Effector memory CD8-positive, alpha-beta T cell (primary cell): ENCODE data around the gene ANKRD16.

ENCODE experiments used
- ATAC-seq: fragments of 150-1000 bp; cut with Tn5 transposase; replicated peaks from 2 replicates; pipeline ENCODE4 v1.10.0; 2021; ENCODE audit warnings: mild to moderate bottlenecking, moderate library complexity
- DNase-seq, 3 experiments: peaks; one replicate each; pipeline ENCODE4 v3.0.0; 2021
- H3K27ac Mint-ChIP-seq, 2 donors: one replicate each; pipeline ENCODE4 v1.8.0; 2022; ENCODE audit warnings: mild to moderate bottlenecking in 2 of 2, mixed read lengths in 2 of 2, moderate library complexity in 2 of 2
- H3K27me3 Mint-ChIP-seq, 2 donors: one replicate each; pipeline ENCODE4 v1.8.0; 2022; ENCODE audit warnings: mixed read lengths in 2 of 2
- H3K36me3 Mint-ChIP-seq: one replicate; pipeline ENCODE4 v1.8.0; 2022; ENCODE audit warnings: mild to moderate bottlenecking, moderate library complexity, mixed read lengths; ENCODE audit not compliant: insufficient read depth
- H3K4me1 Mint-ChIP-seq, 2 donors: one replicate each; pipeline ENCODE4 v1.8.0; 2022; ENCODE audit warnings: low read depth in 2 of 2, mixed read lengths in 2 of 2
- H3K4me3 Mint-ChIP-seq, 2 donors: one replicate each; pipeline ENCODE4 v1.8.0; 2022; ENCODE audit warnings: mild to moderate bottlenecking in 2 of 2, mixed read lengths in 2 of 2, moderate library complexity in 2 of 2
- H3K9me3 Mint-ChIP-seq, 2 donors: one replicate each; pipeline ENCODE4 v1.8.0; 2022; ENCODE audit warnings: mixed read lengths in 2 of 2
- total RNA-seq, 9 experiments: gene quantifications; one replicate each; lab custom pipeline; 2026; lab: John Stamatoyannopoulos, UW

Gene ANKRD16
- total RNA-seq, result 2.7 to 7.4 (median 6.3) reads per million in 9 experiments

DNA sequence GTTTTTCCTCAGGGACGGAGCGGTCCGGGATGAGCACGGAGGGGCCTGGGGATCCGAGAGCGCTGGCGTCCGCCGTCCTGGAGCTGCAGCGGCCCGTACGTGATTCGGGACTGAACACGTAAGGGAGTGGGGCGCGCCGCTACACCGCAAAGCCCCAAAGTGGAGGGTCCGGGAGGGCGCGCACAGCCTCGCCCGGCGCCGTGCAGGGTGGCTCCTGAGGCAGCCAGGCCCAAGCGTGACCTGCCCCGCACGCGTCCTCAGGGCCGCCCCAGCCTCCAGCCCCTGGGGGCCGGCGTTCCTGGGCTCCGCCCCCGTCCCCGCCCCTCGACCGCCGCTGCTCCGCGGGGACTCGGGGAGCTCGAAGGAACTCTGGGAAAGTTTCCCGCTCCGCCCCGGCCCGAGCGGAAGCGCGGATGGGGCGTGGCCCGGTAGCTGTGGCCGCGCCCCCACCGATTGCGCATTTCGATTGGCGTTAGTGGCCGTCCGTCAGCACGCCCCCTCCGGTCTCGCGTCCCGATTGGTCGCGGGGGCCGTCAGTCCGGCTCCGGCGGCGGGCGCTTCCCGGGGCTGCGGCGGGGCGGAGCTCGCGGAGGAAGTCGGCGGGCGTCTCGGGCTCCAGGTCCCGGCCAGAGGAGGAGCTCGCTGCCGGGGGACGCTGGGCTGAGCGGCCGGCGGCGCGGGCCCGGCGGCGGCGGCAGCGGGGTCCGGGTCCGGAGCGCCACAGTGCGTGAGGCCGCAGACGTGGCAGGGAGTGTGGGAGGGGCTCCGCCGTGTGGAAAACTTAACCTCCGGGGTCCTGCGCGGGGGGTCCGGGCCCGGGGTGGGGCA, at the start of gene ANKRD16, which contains the start of gene FBH1:
Gene ANKRD16 (minus strand): TSS at position 270 of the 828 bp plus-strand sequence. CDS start 539 bp downstream, outside the sequence.
Gene FBH1 (plus strand): TSS at position 620 of the 828 bp plus-strand sequence. CDS start 103 bp downstream, at position 723.
- peak within 1 kb of the TSS; percentile 88 to 91 for H3K4me3 Mint-ChIP-seq
- H3K36me3 Mint-ChIP-seq, result peaks cover 22% of the 10 kb centered on the region
- no peaks in the 10 kb centered on the region for H3K9me3 Mint-ChIP-seq
- H3K27me3 Mint-ChIP-seq, result no peaks in the 10 kb centered on the region
- H3K4me1 Mint-ChIP-seq, result peaks cover 35 to 39% of the 10 kb centered on the region in 2 donors
- peak within 1 kb of the TSS; percentile 91 to 92 for H3K27ac Mint-ChIP-seq
- peak; percentile 93 to 96 (median 96) for DNase-seq
- ATAC-seq, result peak; percentile 87

DNA sequence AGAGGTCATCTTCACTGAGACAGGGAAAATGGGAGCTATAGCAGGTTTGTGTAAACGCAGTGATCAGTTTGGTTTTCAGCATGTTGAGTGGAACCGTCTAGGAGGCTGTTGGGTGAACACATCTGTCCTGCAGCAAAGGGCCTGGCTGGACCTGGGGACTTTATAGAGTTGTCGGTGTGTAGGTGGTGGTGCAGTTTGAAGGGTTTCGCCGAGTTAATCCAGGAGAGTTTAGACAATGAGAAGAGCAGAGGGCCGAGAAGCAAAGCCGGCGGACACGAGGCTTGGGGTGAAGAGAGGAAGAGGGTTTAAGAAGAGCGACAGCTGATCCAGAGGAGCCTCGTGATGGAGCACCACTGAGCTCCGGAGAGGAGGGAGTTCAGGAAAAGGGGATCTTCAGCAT, 48.6 kb upstream of the ANKRD16 start:
- H3K9me3 Mint-ChIP-seq, result no peaks in the 10 kb centered on the region

DNA sequence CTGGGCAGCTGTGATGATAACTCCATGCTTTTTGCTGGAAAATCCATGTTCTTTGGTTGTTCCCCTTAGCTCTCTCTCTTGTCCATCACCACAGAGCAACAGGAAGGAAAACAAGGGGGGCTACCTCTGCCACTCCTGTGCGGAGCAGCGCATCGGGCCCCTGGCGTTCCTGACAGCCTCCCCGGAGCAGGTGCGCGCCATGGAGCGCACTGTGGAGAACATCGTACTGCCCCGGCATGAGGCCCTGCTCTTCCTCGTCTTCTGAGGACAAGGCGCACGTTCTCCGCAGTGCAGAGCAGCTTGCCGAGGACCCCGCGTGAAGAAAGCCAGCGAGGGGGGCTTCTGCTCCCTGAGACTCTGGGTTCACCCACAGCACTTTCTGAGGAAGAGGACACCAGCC, 47.3 kb upstream of the ANKRD16 start:
- ATAC-seq (no peak), DNase-seq (no peak)
- H3K9me3 Mint-ChIP-seq, result no peaks in the 10 kb centered on the region
- H3K36me3 Mint-ChIP-seq, result peaks cover 36% of the 10 kb centered on the region
- no peaks in the 10 kb centered on the region for H3K4me1 Mint-ChIP-seq
- H3K27ac Mint-ChIP-seq, result no peak overlapping the region
- no peaks in the 10 kb centered on the region for H3K27me3 Mint-ChIP-seq
- H3K4me3 Mint-ChIP-seq, result no peak overlapping the region

More for the DNA sequence above, 48.6 kb upstream of the ANKRD16 start:
- Mint-ChIP-seq H3K4me1 (peaks cover 0 to 4% of the 10 kb centered on the region in 2 donors), H3K36me3 (peaks cover 36% of the 10 kb centered on the region), H3K4me3 (no peak overlapping the region), H3K27ac (no peak overlapping the region), H3K27me3 (no peaks in the 10 kb centered on the region)
- ATAC-seq (no peak), DNase-seq (no peak)

DNA sequence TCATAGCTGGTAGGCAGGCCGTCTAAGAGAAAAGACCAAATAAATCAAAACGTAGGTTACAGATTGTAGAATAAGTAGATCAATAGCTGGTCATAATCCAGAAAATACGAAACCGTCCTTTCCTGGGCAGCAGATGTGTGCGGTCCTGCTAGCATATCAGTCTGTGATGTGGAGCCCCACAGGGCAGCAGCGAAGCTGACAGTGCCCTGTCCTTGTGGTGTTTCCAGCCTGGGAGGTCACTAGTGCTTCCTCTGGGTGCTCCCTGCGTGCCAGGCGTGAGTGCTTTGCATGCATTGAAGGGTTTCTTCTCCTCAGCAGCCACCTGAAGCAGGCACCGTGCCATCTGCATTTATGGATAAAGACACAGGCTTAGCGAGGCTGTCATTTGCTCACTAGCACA, 45.9 kb upstream of the ANKRD16 start:
- Mint-ChIP-seq H3K27ac (no peak overlapping the region), H3K9me3 (no peaks in the 10 kb centered on the region), H3K27me3 (no peaks in the 10 kb centered on the region), H3K4me1 (no peaks in the 10 kb centered on the region), H3K36me3 (peaks cover 41% of the 10 kb centered on the region), H3K4me3 (no peak overlapping the region)
- DNase-seq (no peak), ATAC-seq (no peak)

DNA sequence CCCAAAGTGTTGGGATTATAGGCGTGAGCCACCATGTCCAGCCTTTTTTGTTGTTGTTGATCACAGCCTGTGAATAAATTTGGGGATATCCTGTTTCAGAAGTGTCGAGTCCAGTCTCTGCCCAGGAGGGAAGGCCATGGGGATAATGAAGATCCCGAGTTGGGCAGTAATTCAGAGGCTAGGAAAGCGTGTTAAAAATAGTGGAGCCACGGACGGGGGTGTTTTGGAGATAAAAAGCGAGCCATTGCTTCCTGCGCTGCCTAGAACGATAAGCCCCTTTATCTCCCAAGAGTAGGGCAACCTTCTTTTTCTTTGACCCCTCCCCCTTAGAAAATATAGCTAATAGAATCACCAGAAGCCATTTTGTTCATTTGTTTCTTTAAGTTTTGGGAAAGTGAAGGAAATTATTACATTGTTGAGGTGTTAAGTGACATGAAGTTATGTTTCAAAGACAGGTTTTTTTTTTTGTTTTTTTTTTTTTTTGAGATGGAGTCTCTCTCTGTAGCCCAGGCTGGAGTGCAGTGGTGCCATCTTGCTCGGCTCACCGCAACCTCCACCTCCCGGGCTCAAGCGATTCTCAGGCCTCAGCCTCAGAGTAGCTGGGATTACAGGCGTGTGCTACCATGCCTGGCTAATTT, 44.3 kb upstream of the ANKRD16 start:
- H3K27ac Mint-ChIP-seq, result no peak overlapping the region
- DNase-seq (no peak), ATAC-seq (no peak)
- no peaks in the 10 kb centered on the region for H3K4me1 Mint-ChIP-seq
- H3K4me3 Mint-ChIP-seq, result no peak overlapping the region
- H3K36me3 Mint-ChIP-seq, result peaks cover 52% of the 10 kb centered on the region
- no peaks in the 10 kb centered on the region for H3K27me3 Mint-ChIP-seq
- H3K9me3 Mint-ChIP-seq, result no peaks in the 10 kb centered on the region

DNA sequence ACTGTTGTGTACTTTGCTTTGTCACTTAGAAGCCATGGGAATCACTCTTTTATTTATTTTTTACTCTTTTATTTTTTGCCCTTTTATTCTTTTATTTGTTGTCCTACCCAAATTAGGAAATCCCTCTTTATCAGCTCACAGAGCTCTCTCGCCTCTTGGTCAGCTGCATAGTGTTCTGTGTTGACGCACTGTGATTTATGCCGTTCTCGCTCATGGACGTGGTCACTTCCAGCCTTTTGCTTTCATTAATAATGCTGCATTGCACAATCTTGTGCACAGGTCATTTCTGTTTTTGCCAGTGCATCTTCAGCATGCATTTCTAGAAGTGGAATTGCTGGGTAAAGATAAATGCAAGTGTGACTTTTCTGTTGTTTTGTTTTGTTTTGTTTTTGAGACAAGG, 42.7 kb upstream of the ANKRD16 start:
- H3K36me3 Mint-ChIP-seq, result peaks cover 64% of the 10 kb centered on the region
- peak overlapping the region; percentile 25 to 71 for H3K27ac Mint-ChIP-seq
- H3K4me1 Mint-ChIP-seq, result no peaks in the 10 kb centered on the region
- H3K4me3 Mint-ChIP-seq, result no peak overlapping the region
- no peak for DNase-seq
- H3K9me3 Mint-ChIP-seq, result no peaks in the 10 kb centered on the region
- H3K27me3 Mint-ChIP-seq, result no peaks in the 10 kb centered on the region
- no peak for ATAC-seq

DNA sequence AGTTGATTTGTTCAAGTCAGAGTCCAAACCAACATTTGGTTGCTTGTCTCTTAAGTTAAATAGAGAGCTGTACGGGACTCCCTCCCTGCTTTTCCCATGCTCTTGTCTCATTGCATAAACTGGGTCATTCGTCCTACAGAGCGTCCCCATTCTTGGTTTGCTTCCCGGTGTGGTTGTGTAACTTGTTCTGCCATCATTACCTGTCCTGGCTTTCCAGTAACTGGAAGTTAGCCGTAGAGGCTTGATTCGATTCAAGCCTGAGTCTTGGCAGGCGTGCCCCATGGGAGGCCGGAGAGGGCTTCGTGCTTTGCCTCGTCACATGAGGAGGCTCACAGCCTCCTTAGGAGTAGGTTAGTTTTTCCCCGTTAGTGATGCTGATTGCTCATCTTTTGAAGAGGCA, 40.6 kb upstream of the ANKRD16 start:
- H3K27me3 Mint-ChIP-seq, result no peaks in the 10 kb centered on the region
- no peak overlapping the region for H3K27ac Mint-ChIP-seq
- H3K4me3 Mint-ChIP-seq, result no peak overlapping the region

DNA sequence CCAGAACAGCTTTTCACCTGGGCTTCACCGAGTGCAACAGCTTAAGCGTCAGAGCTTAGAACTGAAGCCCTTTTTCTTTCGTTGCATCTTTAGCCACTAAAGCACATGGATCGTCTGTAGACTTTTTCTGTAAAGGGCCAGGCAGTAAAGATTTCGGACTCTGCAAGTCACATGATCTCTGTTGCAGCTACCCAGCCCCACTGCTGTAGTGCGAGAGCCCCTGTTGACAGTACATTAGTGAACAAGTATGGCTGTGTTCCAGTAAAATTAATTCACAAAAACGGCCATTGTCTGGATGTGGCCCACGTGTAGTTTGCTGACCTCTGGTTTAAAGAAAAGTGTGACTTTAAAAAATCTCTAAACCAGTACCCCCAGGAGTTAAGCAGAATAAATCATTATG, 39.7 kb upstream of the ANKRD16 start:
- Mint-ChIP-seq H3K4me3 (no peak overlapping the region), H3K4me1 (no peaks in the 10 kb centered on the region), H3K27ac (no peak overlapping the region), H3K27me3 (no peaks in the 10 kb centered on the region), H3K9me3 (no peaks in the 10 kb centered on the region), H3K36me3 (peaks cover 67% of the 10 kb centered on the region)
- DNase-seq (no peak), ATAC-seq (no peak)

More for the DNA sequence above, 40.6 kb upstream of the ANKRD16 start:
- H3K4me1 Mint-ChIP-seq, result no peaks in the 10 kb centered on the region
- H3K9me3 Mint-ChIP-seq, result no peaks in the 10 kb centered on the region
- no peak for DNase-seq
- peaks cover 66% of the 10 kb centered on the region for H3K36me3 Mint-ChIP-seq
- no peak for ATAC-seq

DNA sequence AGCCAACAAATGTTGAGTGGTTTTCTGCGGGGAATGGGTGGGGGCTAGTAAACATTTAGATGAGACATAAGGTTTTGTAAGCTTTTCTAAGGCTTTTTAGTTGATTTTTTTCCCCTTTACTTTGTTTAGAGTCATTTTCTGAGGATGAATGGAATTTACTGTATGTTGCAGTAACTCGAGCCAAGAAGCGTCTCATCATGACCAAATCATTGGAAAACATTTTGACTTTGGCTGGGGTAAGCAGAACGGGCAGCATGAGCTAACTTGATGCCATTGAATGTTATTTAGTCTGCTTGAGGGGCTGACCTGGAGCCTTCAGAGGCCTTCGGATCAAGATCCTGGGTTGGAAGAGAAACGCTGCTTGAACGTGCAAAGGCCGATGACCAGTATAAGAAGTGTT, 37.6 kb upstream of the ANKRD16 start:
- H3K27me3 Mint-ChIP-seq, result no peaks in the 10 kb centered on the region
- no peaks in the 10 kb centered on the region for H3K4me1 Mint-ChIP-seq
- H3K36me3 Mint-ChIP-seq, result peaks cover 68% of the 10 kb centered on the region
- ATAC-seq (no peak), DNase-seq (no peak)
- H3K9me3 Mint-ChIP-seq, result no peaks in the 10 kb centered on the region
- H3K4me3 Mint-ChIP-seq, result no peak overlapping the region
- H3K27ac Mint-ChIP-seq, result no peak overlapping the region

DNA sequence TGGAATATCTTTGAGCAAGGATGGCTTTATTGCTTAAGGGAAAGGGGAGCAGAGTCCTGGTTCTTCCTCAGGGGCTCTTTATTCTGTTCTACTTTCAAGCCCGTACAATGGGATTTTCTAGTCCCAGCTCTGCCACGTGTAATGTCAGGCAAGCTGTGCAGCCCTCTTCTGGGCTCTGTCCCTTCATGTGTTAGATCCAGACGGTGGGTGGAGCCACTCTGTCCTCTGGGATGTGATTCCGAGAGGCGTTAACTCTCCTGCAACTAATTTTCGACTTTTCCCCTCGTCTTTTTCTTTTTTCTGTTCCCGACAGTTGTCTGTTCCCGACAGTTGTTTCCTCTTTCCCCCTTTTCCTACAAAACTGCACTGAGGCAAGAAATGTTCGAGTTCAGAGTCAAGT, 35.2 kb upstream of the ANKRD16 start:
- Mint-ChIP-seq H3K9me3 (no peaks in the 10 kb centered on the region), H3K4me1 (no peaks in the 10 kb centered on the region), H3K27ac (peak overlapping the region in 1 of 2 donors; percentile 32), H3K4me3 (no peak overlapping the region), H3K36me3 (peaks cover 65% of the 10 kb centered on the region), H3K27me3 (no peaks in the 10 kb centered on the region)
- no peak for ATAC-seq
- DNase-seq, result no peak

DNA sequence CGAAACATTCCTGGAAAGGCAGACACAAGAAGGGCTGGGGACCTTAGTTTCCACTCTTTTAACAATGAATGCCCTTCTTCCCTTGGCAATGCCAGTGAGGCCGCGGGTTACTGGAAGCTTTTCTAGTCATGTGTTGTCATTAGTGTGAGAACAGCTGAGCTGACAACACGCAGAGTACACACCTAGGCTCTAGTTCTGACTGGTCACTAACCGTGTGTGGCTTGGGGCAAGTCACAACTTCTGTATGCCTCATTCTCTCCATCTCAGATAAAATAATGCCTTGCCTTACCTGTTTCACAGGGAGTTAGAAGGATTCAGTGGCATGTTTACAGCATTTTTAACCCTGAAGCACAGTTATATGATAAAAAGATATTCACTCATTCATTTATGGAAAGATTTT, 32.1 kb upstream of the ANKRD16 start:
- Mint-ChIP-seq H3K4me3 (no peak overlapping the region), H3K27me3 (no peaks in the 10 kb centered on the region), H3K36me3 (peaks cover 55% of the 10 kb centered on the region), H3K27ac (no peak overlapping the region), H3K4me1 (no peaks in the 10 kb centered on the region), H3K9me3 (no peaks in the 10 kb centered on the region)
- DNase-seq, result no peak
- no peak for ATAC-seq

DNA sequence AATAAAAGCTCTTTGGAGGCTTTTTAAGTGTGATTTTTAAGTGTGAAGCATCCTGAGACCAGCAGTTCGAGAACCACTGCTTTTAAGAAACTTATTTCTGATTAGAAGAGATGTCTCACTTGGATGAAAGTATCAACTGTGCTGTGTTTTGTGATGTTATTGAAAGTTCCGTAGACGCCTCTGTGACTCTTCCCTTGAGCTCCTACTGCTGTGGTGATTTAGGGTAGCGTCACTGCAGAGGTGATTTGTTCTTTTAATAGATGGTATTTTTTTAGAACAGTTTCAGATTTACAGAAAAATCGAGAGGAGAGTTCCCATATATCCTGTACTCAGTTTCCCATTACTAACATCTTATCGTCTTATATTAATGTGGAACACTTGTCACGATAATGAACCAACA, 29.9 kb upstream of the ANKRD16 start:
- ATAC-seq, result no peak
- no peaks in the 10 kb centered on the region for H3K27me3 Mint-ChIP-seq
- DNase-seq, result no peak
- H3K4me1 Mint-ChIP-seq, result no peaks in the 10 kb centered on the region
- H3K4me3 Mint-ChIP-seq, result no peak overlapping the region
- H3K36me3 Mint-ChIP-seq, result peaks cover 50% of the 10 kb centered on the region
- no peak overlapping the region for H3K27ac Mint-ChIP-seq
- no peaks in the 10 kb centered on the region for H3K9me3 Mint-ChIP-seq

DNA sequence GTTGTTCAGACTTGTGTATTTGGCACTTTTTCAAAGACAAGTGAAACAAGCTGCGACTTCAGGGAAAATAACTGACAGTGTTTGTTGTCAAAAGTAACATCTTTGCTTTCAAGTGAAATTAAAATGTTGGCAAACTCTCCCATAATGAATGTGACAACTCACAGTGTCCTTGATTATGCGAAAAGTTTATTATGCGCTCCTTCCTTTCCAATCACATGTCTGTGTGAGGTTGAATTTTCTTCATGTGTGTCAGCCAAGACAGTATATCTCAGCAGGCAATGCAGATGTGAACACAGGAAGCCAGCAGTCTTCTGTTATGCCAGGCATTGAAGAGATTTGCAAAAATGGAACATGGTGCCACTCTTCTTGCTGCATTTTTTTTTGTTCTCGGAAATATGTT, 29.1 kb upstream of the ANKRD16 start:
- no peaks in the 10 kb centered on the region for H3K4me1 Mint-ChIP-seq
- no peak for DNase-seq
- no peaks in the 10 kb centered on the region for H3K27me3 Mint-ChIP-seq
- ATAC-seq, result no peak
- H3K27ac Mint-ChIP-seq, result no peak overlapping the region
- no peak overlapping the region for H3K4me3 Mint-ChIP-seq
- no peaks in the 10 kb centered on the region for H3K9me3 Mint-ChIP-seq
- H3K36me3 Mint-ChIP-seq, result peaks cover 48% of the 10 kb centered on the region

DNA sequence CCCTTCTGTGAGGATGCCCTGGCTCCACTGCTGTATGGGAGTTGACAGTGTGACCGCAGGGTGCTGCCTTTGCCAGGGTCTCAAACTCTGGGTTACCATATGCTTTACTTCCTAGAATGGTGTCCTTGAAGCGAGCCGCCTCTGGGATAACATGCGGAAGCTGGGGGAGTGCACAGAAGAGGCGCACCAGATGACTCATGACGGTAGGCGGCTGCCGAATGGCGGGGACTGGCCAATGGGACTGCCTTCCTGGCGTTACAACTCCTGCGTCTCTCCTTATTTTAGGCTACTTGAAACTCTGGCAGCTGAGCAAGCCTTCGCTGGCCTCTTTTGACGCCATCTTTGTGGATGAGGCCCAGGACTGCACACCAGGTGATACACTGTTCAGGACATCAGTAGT, 27.6 kb upstream of the ANKRD16 start:
- Mint-ChIP-seq H3K9me3 (no peaks in the 10 kb centered on the region), H3K36me3 (peaks cover 55% of the 10 kb centered on the region), H3K27me3 (no peaks in the 10 kb centered on the region), H3K4me3 (no peak overlapping the region), H3K4me1 (no peaks in the 10 kb centered on the region), H3K27ac (no peak overlapping the region)
- ATAC-seq (no peak), DNase-seq (no peak)
